ENCODE measurements around the gene MAD2L1BP.

- TF ChIP-seq ZNF274 (IDR thresholded peaks at IDR 0.05; ENCODE audit: low read depth, low read length) (no peak), SUZ12 (IDR thresholded peaks at IDR 0.05; ENCODE audit: extremely low read depth, insufficient read depth, insufficient read length) (no peak)
Observed at GRCh38 chr6:43673444-43674084, 37.9 kb downstream of the MAD2L1BP start.

Measured in NT2/D1 (cell line).